ACC112 (cell line): ENCODE results near the gene REPIN1.
A peak's percentile ranks its signal among the peaks of the same experiment; 100 is the strongest.

Experiments
- H2AFZ ChIP-seq: fragments of 200-600 bp; sonication (generic); one replicate; pipeline ENCODE4 v1.6.0; 2017; ENCODE audit warnings: antibody characterized with exemption, low read length; ENCODE audit not compliant: unreplicated experiment
- H3K27ac ChIP-seq: fragments of 200-600 bp; sonication (generic); 2 replicates; pipeline ENCODE4 v1.5.1; 2014; ENCODE audit warnings: low read depth, mild to moderate bottlenecking, antibody characterized with exemption, low read length, moderate library complexity
- H3K27me3 ChIP-seq: fragments of 200-600 bp; sonication (generic); 2 replicates; pipeline ENCODE4 v1.6.1; 2014; ENCODE audit warnings: mild to moderate bottlenecking, antibody characterized with exemption, low read length, moderate library complexity, mixed read lengths; ENCODE audit not compliant: insufficient read depth
- H3K36me3 ChIP-seq: fragments of 200-600 bp; sonication (generic); 2 replicates; pipeline ENCODE4 v1.6.1; 2016; ENCODE audit warnings: mild to moderate bottlenecking, antibody characterized with exemption, low read length, moderate library complexity, mixed read lengths; ENCODE audit not compliant: insufficient read depth
- H3K4me1 ChIP-seq: fragments of 200-600 bp; sonication (generic); one replicate; pipeline ENCODE4 v1.6.1; 2016; ENCODE audit warnings: low read length, mixed read lengths; ENCODE audit not compliant: insufficient read depth, unreplicated experiment, control insufficient read depth
- H3K4me3 ChIP-seq: fragments of 200-600 bp; sonication (generic); 2 replicates; pipeline ENCODE4 v1.5.1; 2014; ENCODE audit warnings: mild to moderate bottlenecking, low read depth, low read length
- H3K79me2 ChIP-seq: fragments of 200-600 bp; sonication (generic); one replicate; pipeline ENCODE4 v1.6.0; 2016; ENCODE audit warnings: low read length; ENCODE audit not compliant: control insufficient read depth, unreplicated experiment, insufficient read depth

Gene REPIN1

DNA sequence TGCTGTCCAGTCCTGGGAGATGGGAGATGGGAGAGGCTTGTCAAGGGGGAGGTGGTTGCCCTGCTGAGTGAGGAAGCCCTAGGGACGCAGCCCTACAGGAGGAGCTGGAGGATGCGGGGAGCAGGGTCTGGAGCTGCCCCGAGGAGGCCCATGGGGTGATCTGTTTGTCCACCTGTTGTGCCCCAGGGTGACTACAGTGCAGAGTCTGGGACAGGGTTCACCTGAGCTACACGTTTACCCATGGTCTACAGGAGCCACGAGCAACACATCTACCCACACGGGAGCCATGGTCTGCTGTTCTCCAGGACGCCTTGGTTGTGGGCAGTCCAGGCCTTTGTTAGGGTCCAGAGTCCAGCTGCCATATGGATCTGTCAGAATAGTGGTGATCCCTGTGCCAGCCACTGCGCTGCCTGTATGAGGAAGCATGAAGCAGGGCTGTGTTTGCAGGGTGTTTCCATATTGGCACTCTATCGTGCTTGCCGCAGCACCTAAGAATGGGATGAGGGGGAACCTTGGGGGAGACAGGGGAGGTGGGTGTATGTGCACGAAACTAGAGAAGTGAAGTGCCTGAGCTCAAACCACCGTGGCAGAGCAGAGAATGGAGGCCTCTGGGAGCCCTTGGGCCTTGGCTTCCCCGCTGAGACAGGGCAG is 34.2 kb downstream of the REPIN1 start:
- Histone ChIP-seq H3K79me2 (no peaks in the 10 kb centered on the region), H3K27ac (no peak overlapping the region), H3K36me3 (no peaks in the 10 kb centered on the region), H3K4me3 (no peak overlapping the region), H3K4me1 (peaks cover 14% of the 10 kb centered on the region), H2AFZ (no peak overlapping the region), H3K27me3 (no peaks in the 10 kb centered on the region)

DNA sequence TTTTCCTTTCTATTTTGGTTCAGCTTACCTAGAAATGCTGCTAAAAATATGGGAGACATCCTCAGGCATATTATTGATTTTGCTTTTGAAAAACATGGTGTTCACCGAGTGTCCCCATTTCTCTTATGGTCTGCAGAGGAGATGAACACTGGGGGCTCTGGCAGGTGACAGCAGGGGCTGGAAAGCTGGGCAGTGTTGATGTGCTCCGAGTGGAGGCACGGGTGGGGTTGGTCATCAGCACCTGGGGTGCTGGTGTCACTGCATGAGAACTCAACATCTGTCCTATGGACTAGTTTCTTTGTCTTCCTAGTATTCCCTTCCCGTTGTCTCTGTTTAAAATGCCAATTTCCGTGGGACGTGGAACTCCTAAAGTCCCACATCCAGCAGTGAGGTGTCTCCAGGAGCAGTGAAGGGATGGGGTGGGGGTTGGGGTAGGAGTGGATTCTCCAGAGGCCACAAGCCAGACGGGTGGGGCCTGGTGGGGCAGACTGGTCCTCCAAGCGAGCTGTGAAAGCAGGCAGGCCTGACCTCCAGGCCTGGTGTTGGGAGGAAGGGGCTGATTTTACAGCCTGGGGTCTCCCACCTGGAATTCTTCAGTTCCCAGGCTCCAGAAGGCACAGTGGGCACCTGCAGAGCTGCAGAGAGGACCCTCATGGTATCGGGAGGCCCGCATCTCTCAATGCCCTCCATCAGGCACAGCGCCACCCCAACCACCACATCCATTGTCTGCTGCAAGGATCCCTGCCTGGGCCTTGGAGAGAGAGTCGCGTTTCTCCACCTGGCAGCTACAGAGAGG is 35.0 kb downstream of the REPIN1 start:
- H3K4me3 ChIP-seq, result no peak overlapping the region
- H3K36me3 ChIP-seq, result no peaks in the 10 kb centered on the region
- H2AFZ ChIP-seq, result no peak overlapping the region
- H3K79me2 ChIP-seq, result no peaks in the 10 kb centered on the region
- no peak overlapping the region for H3K27ac ChIP-seq
- no peaks in the 10 kb centered on the region for H3K27me3 ChIP-seq
- peaks cover 14% of the 10 kb centered on the region for H3K4me1 ChIP-seq

DNA sequence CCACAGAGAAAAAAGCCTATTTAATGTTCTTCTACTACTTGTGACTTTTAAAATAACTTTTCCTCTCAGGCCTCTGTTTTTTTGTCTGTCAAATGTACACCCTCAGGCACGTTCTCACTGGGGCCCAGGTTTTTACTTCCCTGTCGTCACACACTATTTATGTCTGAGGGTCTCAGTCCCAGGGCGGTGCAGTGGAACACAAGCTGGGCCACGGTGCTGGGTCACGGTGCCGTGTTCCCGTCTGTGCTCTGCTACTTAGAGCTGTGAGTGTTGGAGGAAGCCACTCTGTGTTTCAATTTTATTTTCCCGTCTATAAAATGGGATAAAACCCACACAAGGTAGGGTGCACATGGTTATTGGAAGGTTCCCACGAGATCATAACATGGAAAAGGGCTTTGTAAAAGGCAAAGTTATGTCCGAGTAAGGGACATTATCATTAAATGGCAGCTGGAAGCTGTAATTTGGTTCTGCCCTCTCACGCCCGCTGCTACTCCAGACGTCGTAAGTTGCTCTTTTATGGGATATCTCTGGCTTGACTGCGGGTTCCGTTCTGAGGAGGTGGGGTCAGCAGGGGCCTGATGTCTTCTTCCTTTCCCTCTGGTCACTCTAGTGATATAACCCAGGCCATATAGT is 35.7 kb downstream of the REPIN1 start:
- Histone ChIP-seq H3K79me2 (no peaks in the 10 kb centered on the region), H3K27ac (no peak overlapping the region), H3K4me3 (peak overlapping the region; percentile 77), H2AFZ (peak overlapping the region; percentile 46), H3K27me3 (no peaks in the 10 kb centered on the region), H3K4me1 (peaks cover 14% of the 10 kb centered on the region), H3K36me3 (no peaks in the 10 kb centered on the region)

DNA sequence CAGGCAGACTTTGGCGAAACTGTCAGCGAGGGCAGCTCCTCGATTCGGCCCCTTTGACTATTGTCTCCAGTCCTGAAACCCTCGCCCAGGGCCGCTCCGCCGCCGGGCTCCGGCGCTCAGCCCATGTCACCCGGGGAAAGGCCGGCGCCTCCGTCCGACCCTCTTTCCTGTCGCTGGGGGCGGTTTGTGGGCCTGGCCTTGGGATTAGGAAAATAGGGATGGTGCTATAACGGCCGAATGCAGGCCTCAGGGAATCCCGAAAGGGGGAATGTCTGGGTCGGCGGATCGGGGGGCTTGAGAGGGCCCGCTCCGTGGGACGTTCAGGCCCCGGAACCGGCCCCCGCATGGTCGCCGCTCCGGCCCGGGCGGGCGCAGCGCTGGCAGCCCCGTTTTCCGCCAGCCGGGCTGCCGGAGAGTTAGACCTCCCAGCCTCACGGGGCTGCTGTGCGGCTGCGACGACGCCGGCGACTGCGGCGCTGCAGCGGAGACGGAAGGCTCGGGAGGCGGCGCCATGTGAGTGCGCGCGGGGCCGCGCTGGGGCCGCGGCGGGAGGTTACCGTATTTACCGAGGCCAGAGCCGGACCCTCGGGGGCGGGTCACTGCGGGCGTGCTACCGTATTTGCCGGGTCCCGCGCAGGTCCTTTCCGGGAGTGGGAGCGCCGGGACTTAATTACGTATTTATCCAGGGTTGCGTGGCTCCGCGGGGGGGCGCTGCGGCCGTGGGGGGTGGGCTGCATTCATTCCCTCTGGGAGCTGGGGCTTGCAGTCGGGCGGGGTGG is 36.4 kb downstream of the REPIN1 start:
- Histone ChIP-seq H3K36me3 (no peaks in the 10 kb centered on the region), H3K27ac (no peak overlapping the region), H3K27me3 (no peaks in the 10 kb centered on the region), H2AFZ (peak overlapping the region; percentile 95), H3K4me1 (peaks cover 12% of the 10 kb centered on the region), H3K4me3 (peak overlapping the region; percentile 77), H3K79me2 (no peaks in the 10 kb centered on the region)

DNA sequence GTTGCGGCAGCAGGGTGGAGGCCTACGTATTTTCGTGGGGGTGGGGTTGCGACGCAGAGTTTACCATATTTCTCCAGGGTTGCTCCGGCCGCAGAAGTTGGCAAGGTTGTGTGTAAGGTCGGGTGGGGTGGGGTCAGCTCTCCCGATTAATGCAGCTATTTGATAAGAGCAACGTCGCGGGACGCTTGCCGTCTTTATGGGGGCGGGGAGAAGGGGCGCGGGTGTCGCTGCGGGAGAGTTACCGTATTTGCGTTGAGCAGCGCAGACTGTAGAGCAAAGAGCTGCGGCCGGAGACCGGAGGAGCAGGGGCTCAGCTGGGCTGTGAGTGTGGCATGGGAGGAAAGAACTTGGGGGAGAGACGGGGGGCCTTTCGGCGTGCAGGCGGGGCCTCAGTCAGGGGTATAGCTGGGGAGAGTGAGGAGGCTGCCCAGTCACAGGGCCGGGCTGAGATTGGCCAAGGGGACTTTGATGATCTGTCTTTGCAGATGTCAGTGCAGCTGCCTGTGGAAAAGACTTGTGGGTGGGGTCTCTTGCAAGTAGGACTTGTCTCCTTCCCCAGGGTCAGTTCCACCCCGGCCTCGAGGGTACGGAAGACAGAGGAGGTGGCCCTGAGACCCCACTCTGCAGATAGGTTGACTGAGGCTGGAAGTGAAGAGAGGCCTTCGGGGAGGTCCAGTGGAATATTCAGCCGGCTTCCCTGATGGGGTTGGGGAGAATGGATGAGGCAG is 37.1 kb downstream of the REPIN1 start:
- Histone ChIP-seq H2AFZ (peak overlapping the region; percentile 95), H3K36me3 (no peaks in the 10 kb centered on the region), H3K4me1 (peaks cover 6% of the 10 kb centered on the region), H3K79me2 (no peaks in the 10 kb centered on the region), H3K27ac (no peak overlapping the region), H3K27me3 (no peaks in the 10 kb centered on the region), H3K4me3 (peak overlapping the region; percentile 77)

DNA sequence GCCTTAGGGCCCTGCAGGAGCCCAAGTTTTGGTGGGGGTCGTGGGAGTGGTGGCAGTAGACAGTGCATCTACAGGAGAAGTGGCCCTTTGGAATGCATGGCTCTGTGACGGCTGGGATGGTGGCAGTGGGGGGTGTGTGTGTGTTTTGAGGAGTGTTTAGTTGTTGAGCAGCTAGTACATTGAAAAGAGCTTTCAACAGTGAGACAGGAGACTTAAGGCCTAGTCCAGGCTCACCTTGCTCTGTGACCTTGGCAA is 37.6 kb downstream of the REPIN1 start:
- H3K27me3 ChIP-seq, result no peaks in the 10 kb centered on the region
- peak overlapping the region; percentile 47 for H2AFZ ChIP-seq
- no peaks in the 10 kb centered on the region for H3K79me2 ChIP-seq
- H3K36me3 ChIP-seq, result no peaks in the 10 kb centered on the region
- H3K4me3 ChIP-seq, result peak overlapping the region; percentile 77
- no peak overlapping the region for H3K27ac ChIP-seq
- H3K4me1 ChIP-seq, result peaks cover 6% of the 10 kb centered on the region

DNA sequence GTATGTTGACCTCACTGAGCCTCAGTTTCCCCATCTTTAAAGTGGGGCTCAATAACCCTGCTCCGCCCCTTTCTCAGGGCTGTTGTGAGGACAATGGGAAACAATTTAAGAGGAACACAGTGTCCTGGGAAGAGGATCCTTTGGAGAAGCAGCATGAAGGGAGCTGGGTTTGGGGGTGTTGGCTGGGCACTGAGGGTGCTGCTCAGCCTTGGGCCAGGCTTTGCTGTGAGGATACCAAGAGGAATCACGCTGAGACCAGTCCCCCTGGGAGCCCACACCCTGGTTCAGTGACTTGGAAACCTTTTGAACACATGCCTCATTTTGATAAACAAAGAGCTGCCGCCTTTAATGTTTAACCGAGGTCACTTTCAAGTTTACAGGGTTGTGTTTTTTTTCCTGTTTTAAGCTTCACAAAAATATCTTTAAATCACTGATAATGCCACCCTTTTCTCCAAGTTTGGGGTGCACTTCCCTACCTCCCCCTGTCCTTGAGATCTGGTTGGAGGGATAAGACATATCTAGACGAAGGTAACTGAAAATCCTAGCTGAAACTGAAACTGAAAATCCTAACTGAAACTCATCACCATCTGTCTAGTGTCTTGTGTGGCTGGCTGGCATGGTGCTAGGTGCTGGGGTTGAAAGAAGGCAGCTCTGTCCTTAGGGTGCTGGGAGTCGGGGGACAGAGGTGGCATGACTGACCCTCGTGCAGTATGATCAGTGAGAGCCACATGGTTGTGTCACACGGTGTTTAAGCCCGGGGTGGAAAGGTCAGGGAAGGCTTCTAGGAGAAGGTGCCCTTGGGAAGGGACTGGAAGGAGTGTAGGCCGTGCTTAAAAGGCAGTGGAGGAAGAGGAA is 38.2 kb downstream of the REPIN1 start:
- no peaks in the 10 kb centered on the region for H3K36me3 ChIP-seq
- H3K4me1 ChIP-seq, result peaks cover 6% of the 10 kb centered on the region
- H3K27ac ChIP-seq, result peak overlapping the region; percentile 19; the same call in 1 of the 2 replicates
- H3K27me3 ChIP-seq, result no peaks in the 10 kb centered on the region
- peak overlapping the region; percentile 47 for H2AFZ ChIP-seq
- no peaks in the 10 kb centered on the region for H3K79me2 ChIP-seq
- peak overlapping the region; percentile 77 for H3K4me3 ChIP-seq

DNA sequence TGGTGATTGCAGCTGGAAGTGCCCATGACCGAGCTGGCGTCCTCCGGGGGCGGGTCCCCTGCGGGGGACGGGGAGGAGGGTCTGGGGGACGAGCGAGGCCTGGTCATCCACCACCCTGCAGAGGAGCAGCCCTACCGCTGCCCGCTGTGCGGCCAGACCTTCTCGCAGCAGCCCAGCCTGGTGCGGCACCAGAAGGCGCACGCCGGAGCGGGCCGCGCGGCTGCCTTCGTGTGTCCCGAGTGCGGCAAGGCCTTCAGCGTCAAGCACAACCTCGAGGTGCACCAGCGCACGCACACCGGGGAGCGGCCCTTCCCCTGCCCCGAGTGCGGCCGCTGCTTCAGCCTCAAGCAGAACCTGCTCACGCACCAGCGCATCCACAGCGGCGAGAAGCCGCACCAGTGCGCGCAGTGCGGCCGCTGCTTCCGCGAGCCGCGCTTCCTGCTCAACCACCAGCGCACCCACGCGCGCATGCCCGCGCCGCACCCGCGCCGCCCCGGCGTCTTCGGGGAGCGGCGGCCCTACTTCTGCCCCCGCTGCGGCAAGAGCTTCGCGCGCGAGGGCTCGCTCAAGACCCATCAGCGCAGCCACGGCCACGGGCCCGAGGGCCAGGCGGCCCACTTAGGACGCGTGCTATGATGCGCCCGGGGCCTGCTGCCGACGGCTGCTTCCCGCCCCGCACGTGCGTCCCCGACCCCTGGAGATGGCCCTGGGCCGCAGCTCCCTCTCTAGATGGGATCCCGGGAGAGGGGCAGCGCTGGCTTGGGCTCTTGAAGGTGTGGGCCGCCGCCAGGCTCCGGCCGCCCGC is 39.2 kb downstream of the REPIN1 start:
- Histone ChIP-seq H3K27me3 (no peaks in the 10 kb centered on the region), H3K4me3 (no peak overlapping the region), H3K79me2 (no peaks in the 10 kb centered on the region), H3K4me1 (peaks cover 6% of the 10 kb centered on the region), H2AFZ (no peak overlapping the region), H3K27ac (no peak overlapping the region), H3K36me3 (no peaks in the 10 kb centered on the region)
